HS-27A (cell line): ENCODE results near the gene ARHGAP26.
"Not testable (repeated sequence)": the region's sequence is repeated elsewhere in the genome, so short reads cannot be mapped to it uniquely, and the experiment has no call there.

Experiments
- DNase-seq: peaks from one replicate; pipeline ENCODE4 v3.0.0-alpha.2; 2012; ENCODE audit warnings: low read depth, missing footprints

Gene ARHGAP26

DNA sequence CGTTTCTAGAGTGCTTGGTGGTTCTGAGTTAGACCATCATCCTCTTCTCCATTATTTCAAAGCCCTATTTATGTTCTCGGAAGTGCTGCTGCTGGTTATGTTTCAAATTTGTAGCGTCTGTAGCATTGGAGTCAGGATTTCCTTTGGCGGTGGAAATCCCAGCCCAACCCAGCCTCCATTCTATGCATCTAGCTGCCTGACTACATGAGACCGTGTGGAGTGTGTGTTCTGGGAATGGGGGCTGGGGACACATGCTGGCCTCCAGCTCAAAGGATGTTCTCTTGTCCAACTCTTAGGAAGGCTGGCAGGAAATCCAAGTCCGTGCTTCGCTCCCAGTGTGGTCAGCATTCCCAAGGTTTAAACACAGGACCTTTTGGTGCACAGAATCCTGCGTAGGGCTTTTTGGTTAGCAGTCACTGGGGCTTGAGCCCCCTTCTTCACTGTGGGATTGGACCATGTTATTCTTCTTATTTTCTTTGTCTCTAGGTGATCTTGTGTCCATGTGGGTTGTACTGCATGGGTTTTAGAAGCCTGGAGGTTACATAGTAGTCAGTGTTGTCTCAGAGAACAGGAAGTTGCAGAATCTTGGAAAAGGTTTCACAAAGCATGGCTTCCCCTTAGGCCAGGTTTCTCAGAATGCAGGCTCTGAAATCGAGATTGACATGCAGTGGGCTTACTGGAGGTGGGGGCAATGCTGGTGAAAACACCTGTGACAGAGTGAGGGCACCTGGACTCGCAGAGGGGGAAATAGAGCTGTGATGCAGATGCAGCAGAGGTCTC is 132.2 kb downstream of the ARHGAP26 start:
- DNase-seq, result no peak

DNA sequence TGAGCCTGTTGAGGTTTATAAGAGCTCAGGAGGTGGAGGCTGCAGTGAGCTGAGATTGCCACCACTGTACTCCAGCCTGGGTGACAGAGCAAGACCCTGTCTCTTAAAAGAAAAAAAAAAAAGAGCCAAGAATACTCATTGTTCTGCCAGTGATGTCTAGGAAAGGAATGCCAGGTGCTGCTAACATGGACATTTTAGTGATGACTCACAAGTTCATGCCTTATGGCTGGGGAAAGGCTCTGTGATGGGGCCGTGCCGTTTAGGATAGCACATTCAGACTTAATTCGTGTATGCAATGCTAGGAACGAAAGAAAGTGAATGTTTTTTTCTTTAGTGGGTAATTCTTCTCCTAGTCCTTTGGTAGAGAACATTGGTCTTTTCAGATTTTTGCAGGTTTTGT is 134.2 kb downstream of the ARHGAP26 start:
- DNase-seq, result no peak

DNA sequence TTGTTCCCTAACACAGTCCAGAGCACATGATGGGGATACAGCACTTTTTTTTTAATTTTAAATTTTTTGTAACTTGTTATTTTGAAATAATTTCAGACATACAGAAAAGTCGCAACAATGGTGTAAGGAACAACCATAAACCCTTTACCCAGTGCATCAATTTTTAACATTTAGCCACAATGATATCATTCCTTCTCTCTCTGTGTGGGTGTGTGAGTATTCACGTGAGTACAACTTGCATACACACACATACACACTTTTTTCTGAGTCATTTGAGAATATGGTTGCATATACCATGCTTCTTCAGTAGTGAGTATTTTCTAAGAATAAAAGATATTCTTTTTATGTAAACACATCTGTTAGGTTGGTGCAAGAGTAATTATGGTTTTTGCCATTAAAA is 135.2 kb downstream of the ARHGAP26 start:
- DNase-seq, result no peak

DNA sequence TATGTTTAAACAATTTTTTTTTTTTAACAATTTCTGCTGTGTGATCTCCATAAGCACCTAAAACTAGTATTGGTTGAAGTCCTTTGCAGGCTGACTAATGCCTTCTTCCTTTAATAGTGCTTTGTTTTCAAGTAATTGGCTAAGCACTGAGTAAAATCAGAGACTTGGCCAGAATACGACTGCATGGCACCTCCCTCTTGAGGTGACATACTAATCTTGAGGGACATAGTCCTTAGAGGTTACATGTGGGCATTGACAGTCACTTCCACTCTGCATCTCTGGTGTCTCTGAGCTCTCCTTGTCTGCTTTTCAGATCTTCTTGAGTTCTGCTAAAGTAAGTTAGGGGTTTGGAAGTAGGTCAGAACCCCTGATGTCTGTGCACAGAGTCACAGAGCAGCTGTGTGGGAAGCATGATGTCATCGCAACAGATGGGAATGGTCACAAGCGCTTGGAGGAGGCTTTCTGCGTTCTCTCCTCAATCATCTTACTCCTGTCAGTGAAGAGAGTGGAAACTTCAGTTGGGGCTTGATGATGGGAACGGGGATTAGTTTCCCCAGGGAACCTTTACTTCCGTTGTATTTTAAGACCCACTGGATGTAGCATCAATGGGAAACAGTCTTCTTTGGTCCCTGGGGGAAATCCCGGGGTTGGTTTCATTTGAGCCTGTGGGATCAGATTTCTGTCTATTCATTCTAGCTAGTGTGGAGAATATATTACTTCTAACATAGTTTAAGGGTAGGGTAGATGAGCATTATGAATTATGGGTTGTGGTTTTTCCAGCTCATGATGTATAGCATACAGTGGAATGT is 136.9 kb downstream of the ARHGAP26 start:
- DNase-seq, result no peak

DNA sequence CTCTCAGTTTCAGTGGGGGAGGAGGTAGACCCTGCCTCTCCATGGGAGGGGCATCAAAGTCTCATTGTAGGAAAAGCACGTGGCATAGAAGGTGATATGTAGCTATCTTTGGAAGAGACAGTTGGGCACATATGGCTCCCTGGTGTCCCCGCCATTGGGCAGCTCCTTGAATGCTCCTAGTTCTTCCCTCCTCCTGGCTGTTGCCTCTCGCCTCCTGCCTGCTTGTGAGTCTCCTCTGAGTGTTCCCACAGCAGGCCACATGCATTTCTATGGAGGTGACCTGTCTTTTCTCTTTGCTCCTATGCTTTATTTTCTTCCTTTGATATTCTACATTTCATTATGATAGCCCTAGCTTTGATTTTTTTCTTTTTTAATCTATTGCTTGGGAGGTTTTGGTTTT is 138.5 kb downstream of the ARHGAP26 start:
- no peak for DNase-seq

DNA sequence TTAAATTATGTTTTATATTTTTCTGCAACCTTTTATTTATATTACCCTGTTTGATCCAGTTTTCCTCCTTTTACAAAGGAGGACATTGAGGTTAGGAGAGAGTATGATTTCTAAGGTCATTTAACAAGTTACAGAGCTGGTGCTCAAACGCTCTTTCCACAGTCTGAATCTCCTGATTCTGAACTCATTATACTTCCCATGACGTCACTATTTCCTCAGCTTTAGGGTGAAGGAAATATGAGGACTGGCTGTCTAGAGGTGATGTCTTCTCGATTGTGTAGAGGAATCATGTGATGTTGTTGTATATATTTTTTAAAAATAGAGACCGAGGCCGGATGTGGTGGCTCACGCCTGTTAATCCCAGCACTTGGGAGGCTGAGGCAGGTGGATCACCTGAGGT is 140.0 kb downstream of the ARHGAP26 start:
- DNase-seq, result no peak

DNA sequence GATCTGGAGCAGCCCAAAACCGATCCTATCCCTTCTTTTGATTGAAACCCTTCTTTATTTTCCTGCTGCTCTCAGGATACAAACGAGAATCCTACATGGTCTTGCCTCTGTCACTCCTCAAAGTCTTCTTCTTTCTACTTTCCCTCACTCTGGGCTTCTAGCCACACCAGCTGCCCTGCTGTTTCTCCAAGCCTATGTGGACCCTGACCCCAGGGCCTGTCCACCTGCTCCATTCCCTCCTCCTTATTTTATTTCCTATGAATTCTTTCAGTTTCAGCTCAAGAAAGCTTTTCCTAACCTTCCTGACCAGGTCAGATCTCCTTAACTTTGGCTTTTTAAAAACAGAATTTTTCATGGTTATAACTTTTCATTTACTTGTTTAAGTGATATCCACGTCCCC is 141.0 kb downstream of the ARHGAP26 start:
- no peak for DNase-seq

DNA sequence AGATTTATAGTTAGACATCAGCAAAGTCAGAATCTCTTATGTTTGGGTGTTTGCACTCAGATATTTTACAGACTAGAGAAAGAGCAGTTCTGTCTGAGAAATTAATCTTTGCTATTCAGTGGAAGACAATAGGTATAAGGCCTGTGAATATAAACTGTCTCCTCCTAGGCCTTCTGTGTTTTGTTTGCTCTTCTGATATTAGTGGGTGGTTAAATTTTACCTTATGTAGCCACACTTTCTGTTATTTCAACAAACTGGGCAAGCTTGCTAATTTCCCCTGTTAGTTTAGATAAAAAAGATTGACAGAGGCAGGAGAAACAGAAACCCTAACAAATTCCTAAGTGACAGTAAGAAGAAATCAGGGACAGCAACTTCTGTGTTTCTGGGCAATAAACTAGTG is 141.6 kb downstream of the ARHGAP26 start:
- DNase-seq, result no peak

DNA sequence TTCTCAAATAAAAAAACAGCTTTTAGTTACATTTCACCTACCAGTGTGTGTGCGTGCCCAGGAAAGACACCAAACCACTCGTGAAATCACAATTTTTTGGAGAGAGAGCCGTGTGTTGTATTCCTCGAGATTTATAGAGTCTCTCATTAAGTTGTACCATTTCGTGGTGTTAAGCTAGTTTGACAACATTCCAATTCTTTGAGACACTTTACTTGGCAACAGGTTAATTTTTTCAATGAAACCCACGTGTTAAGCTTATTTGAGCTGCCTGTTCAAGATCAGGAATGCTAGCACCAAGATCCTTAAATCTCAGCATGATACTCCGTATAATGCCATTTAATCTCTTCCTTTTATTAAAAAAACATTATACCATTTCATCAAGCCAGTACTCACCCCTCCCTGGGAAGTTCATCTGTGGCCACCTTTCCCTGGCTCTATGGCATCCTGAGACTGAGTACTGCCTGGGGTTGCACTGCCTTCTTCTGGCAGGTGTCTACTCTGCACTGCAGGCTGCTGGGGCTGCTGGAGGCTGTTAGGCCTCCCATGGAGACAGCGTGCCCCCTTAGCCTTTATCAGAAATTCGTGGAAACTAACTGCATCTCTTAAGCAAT is 143.7 kb downstream of the ARHGAP26 start:
- no peak for DNase-seq

DNA sequence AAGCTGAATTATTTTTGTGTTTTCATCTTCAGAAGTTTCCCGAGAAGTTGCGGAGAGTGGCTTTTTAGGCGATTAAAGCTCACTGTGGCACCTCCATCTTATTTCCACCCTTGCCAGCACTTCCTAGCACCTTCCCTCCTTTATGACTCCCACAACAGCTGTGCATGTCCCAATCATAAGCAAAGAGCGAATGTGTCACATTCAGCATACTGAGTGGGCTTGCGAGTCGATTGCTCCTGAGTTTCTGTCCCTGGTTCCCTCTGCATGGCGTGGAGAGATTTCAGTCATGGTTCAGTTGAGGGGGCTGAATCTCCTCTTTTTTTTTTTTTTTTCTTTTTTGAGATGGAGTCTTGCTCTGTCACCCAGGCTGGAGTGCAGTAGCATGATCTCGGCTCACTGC is 144.9 kb downstream of the ARHGAP26 start:
- DNase-seq, result no peak

DNA sequence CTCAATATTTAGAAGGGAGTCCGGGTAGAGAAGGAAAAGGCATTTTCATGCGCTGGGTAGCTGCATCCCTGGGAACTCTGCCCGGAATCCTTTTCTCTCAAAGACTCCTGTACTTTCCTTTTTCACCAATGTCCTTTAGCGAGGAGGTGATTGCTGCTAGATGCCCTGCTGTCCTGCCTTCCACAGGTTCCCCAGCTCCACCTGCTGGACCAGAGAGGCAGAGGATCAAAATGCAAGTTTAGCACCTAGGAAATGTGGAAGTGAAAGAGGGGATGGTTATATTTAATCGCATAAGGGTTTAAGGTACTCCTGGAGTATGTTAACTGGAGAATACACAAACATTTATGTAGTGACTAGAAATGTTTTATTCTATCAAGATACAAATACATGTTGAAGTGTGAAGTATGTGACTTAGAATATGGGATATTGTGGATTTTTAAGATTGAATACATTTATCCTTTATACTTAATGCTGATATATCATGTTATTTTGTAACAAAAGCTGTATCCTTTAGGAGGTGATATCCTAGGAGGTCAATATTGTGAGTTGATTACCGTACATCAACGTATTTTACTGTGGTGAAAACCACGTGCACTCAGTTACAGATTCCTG is 145.7 kb downstream of the ARHGAP26 start:
- no peak for DNase-seq

DNA sequence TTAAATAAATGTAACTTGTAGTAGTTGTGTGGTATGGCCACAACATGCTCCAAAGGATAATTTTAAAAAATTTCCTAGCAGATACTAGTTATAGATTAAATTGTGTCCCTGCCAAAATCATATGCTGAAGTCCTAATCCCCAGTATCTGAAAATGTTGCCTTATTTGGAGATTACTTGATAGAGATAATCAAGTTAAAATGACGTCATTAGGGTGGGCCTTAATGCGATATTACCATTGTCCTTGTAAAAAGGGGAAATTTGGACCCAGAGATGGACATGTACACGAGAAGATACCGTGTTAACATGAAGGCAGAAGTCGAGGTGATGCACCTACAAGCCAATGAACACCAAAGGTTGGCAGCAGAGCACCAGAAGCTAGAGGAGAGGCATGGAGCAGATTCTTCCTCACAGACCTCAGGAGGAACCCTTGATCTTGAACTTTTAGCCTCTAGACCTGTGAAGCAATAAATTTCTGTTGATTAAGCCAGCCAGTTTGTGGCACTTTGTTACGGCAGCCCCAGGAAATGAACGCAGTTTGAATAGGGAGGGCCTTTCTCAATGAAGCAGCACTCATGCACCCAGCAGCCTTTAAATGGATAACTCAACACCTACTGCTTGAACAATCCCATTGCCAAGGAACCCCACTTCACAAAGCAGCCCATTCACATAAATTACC is 148.9 kb downstream of the ARHGAP26 start:
- DNase-seq, result no peak

DNA sequence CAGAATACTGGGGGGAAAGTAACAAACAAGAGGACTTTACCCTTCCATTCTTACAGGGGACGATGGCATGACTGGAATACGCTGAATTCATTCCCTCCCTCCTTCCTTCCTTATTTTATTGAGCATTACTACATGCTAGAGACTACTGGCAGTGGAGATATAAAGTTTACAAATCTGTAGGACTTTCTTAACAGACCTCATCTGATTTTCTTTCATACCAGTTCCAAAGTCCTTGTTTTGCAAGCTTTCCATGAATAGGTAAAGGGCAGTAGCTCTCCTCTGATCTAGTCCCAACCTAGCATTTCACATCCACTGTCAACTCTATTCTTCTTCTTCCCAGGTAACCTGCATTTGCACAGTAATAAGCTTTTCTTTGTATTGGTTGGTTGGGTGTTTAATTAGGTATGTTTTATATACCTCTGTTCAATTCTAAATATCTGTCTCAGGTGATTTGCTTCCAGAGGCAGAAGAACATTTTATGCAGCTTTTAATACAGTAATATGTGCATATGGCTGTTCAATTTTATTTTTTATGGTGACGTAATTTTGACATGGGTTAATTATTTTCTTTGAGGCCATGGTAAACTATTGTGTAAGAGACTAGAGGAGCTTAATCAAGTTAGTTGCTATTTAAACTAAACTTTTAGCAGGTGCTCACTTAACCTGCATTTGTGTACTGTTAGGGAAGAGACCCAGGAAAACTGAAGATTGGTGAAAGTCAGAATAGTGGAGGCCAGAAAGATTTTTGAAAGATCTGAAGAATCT is 150.9 kb downstream of the ARHGAP26 start:
- DNase-seq, result no peak

DNA sequence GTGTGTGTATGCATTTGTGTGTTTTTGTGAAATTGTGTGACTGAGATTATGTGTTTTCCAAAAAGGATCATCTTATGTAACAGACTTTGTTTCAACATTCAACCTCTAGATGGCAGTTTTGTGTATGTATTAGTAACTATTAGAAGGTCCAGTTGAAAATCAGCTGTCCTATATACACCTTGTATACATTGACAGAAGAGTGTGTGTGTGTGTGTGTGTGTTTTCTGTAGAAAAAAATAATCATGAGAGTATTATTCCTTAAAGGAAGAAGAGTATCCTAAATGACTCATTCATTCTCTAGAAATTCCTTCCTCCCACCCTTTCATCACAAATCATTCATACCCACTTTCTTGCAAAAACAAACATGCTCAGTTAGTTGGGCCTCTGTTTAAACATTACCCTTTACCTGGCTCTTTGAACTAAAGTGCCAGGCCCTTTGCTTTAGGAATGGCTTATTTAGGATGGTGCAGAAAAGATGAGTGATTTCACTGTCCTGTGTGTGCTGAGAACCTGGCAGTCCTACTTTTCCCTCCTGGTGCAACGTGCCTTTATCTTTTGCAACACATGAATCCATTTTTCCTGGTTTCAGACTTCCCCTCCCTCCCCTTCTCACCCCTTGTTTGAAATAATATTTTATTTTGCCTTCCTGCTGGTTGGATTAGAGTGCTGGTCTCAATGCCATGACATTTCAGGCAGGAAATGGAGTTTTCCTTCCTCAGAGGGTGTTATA is 152.2 kb downstream of the ARHGAP26 start:
- DNase-seq, result no peak

DNA sequence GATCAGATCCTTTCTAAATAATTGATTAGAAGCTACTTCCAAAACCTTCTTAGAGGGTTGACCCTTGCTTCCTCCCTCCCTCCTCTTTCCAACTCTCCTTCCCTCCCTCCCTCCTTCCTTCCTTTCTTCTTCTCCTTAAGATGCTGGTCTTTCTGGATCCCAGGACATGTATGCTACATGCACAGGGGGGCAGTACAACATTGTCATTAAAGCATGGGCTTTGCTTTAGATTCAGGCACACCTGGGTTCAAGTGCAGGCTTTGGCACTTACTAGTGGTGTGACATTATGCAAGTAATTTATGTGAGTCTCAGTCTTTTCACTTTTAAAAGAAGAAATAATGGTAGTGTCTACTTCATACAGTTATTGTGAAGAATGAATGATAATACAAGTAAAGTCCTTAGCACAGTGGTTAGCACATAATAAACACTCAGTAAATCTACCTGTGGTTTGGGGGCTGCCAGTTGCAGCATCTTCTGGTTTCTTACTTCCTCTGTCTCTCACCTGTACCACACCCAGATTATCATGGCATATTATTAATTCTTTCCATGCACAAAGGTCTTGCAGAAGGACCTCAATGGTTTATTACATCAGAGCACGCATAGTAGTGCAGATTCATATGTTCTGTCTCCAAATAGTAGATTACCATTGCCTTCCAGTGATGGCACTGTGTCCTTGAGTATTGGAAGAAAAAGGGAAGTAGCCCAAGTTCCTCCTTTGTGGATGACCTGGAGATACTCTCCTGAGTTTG is 154.1 kb downstream of the ARHGAP26 start:
- no peak for DNase-seq

DNA sequence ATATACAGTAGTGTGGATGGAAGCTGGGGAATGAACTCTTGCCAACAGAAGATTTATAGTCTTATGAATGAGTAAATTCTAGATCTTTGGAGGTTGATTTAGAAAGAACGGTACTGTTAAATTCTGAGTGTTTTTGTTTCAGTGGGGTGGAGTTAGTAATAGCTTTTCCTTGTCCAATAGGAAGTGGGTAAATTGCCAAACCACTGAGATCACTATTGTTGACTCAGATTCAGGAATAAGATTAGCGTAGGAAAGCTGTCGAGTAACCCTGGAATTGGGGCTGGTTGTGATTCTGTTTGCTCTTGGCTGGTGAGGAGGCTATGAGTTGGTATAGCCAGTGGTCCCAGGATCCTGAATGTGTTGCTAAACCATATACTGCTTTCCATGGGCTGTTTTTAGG is 155.6 kb downstream of the ARHGAP26 start:
- DNase-seq, result no peak

DNA sequence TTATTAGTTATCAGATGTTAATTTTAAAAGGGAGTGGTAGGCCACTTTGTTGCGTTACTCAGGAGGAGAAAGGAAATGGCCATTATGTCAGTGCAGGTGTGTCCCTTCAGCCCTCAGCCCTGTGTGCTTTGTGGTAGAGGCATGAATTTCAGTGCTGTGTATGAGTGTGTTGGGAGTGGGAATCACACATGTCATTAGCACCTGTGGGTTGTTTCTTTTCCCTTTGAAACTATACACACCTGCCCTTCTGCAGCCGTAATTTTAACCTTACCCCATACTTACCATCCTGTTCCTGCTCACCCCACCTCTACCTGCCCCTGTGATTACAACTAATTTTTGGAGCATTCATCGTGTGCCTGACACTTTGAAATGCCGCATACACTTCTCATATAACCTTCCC is 156.4 kb downstream of the ARHGAP26 start:
- DNase-seq, result no peak

DNA sequence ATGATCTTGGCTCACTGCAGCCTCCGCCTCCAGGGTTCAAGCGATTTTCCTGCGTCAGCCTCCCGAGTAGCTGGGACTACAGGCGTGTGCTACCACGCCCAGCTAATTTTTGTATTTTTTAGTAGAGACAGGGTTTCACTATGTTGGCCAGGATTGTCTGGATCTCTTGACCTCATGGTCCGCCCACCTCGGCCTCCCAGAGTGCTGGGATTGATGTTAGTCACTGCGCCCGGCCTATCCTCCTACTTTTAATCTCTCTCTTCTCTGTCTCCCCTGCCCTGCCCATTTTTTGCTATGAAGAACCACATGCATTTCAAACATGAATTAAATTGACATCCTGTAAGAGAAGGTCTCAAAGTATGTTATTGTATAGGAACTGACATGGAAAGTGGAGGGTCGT is 158.8 kb downstream of the ARHGAP26 start:
- DNase-seq, result not testable (repeated sequence)

DNA sequence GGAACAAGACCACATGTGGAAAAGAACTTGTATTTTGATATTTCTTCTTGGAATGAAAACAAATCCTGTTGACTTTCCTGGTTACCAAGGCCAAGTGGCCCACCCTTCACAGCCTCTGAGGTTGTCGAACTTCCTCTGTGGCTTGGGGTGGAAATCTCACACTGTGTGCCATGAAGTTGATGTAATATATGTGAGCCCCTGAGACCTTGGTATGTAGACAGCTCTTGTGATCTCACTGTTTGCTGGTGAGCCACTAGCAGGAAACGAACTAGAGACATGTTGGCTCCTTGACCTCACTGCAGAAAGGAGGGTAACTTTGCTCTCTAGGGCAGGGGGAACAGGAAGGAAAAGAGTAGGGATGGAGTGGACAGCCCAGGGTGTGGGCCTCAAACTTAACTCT is 159.4 kb downstream of the ARHGAP26 start:
- no peak for DNase-seq
